ENCODE results near the gene DRAP1. TPM values are rescaled to one million over a fixed set of nuclear protein-coding genes. Genes with fewer than 3 reads are reported as not detected.
A peak's percentile ranks its signal among the peaks of the same experiment; 100 is the strongest.
"Not testable (repeated sequence)": the region's sequence is repeated elsewhere in the genome, so short reads cannot be mapped to it uniquely, and the experiment has no call there.

Gene DRAP1
- total RNA-seq, 2 donors from 2014 or later: 53.4 to 91.5 TPM

GRCh38 chr11:65890324-65891218, 28.7 kb upstream of the DRAP1 start, which contains the start of gene CCDC85B:
CCDC85B (plus strand) TSS chr11:65890673; CDS start chr11:65890784, 111 bp downstream.
- intact Hi-C loops (cut with DNase I): no loop called here
- Histone ChIP-seq H3K4me1 (peaks cover 5% of the 10 kb centered on the region), H3K27me3 (no peaks in the 10 kb centered on the region), H3K27ac (peak within 1 kb of the TSS; percentile 93), H3K9ac (ENCODE audit: low read depth in 2 of 2, low read length in 2 of 2) (peak within 1 kb of the TSS; percentile 87 to 94), H3K9me3 (no peaks in the 10 kb centered on the region), H3K4me3 (peak within 1 kb of the TSS; percentile 66), H3K36me3 (no peaks in the 10 kb centered on the region)
- peak; percentile 99 for DNase-seq
- TF ChIP-seq CTCF (IDR thresholded peaks at IDR 0.05): no peak

- no peaks in the 10 kb centered on the region for H3K9me3 ChIP-seq
- H3K27ac ChIP-seq: peak overlapping the region; percentile 93
- H3K9ac ChIP-seq (ENCODE audit: low read depth in 2 of 2, low read length in 2 of 2): peak overlapping the region; percentile 87 to 94
- DNase-seq: no peak
- no peaks in the 10 kb centered on the region for H3K27me3 ChIP-seq
- no peaks in the 10 kb centered on the region for H3K36me3 ChIP-seq
- peaks cover 5% of the 10 kb centered on the region for H3K4me1 ChIP-seq
- TF ChIP-seq CTCF (IDR thresholded peaks at IDR 0.05): peak; percentile 5
- peak overlapping the region; percentile 66 for H3K4me3 ChIP-seq
- intact Hi-C loops (cut with DNase I): no loop called here
Measured at GRCh38 chr11:65891219-65892136, 27.7 kb upstream of the DRAP1 start.

DNA sequence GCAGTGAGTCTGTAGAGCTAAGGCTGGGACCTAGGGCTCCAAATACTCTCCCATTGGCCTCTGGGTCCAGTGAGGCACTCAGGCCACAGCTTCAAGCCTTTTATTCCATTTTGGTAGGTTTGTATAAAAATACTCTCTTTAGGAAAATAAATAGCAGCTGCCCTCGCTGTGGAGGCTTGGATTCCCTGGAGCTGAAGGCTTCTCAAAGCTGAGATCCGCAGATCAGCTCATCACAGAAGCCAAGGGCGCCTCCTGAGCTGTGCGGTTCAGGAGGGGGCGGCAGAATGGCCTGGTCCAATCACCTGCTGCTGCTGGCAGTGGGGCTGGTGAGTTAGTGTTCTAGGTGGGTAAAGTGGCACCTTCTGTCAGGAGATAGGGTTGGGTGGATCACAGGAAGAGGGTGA, 27.1 kb upstream of the DRAP1 start:
- peak overlapping the region; percentile 66 for H3K4me3 ChIP-seq
- H3K27me3 ChIP-seq; intact Hi-C loops (cut with DNase I); H3K9me3 ChIP-seq; H3K4me1 ChIP-seq; H3K36me3 ChIP-seq; DNase-seq: not testable (repeated sequence)
- peak overlapping the region; percentile 42 for H3K27ac ChIP-seq
- H3K9ac ChIP-seq (ENCODE audit: low read depth in 2 of 2, low read length in 2 of 2): peak overlapping the region; percentile 87 to 94

DNA sequence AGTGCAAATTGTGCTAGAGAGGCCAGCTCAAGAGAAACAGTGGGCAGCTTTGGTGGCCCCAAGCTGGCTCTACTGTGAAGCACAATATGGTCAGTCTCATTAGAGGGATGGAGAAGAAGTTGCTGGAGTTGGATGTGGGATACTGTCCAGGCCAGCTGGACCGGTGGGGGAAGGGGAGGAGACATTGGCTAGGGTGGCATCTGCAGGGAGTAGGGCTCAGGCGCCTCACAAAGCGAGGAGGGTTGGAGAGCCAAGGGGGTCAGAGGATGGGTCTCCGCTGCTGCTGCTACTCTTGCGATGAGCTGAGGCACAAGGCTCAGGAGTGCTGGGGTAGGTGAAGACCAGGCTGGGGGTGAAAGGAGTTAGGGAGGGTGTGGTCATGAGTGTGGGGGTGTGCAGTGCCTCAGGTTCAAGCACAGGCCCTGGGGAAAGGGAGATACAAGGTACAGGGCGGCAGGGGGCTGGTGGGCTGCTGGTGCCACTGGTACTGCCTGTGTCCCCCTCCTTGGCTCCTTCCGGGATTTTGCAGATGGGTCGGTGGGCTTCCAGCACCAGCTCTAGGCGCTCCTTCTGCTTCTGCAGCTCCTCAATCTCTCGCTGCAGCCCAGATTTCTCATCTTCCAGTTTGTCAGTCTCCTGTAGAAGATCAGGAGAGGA, 26.4 kb upstream of the DRAP1 start:
- peak overlapping the region; percentile 42 for H3K27ac ChIP-seq
- no peak for DNase-seq
- no peaks in the 10 kb centered on the region for H3K9me3 ChIP-seq
- no peaks in the 10 kb centered on the region for H3K36me3 ChIP-seq
- peak overlapping the region; percentile 66 for H3K4me3 ChIP-seq
- intact Hi-C loops (cut with DNase I): no loop called here
- H3K9ac ChIP-seq (ENCODE audit: low read depth in 2 of 2, low read length in 2 of 2): no peak overlapping the region
- no peaks in the 10 kb centered on the region for H3K27me3 ChIP-seq
- peaks cover 1% of the 10 kb centered on the region for H3K4me1 ChIP-seq
- no peak for TF ChIP-seq CTCF (IDR thresholded peaks at IDR 0.05)

- no peaks in the 10 kb centered on the region for H3K27me3 ChIP-seq
- H3K9ac ChIP-seq (ENCODE audit: low read depth in 2 of 2, low read length in 2 of 2): peak overlapping the region; percentile 61 to 64
- no peaks in the 10 kb centered on the region for H3K4me1 ChIP-seq
- H3K9me3 ChIP-seq: no peaks in the 10 kb centered on the region
- DNase-seq: no peak
- peak overlapping the region; percentile 74 for H3K27ac ChIP-seq
- TF ChIP-seq CTCF (IDR thresholded peaks at IDR 0.05): no peak
- no peaks in the 10 kb centered on the region for H3K36me3 ChIP-seq
- peak overlapping the region; percentile 21 for H3K4me3 ChIP-seq
- intact Hi-C loops (cut with DNase I): no loop called here
Measured at GRCh38 chr11:65894034-65894591, 25.1 kb upstream of the DRAP1 start.

Data from colonic mucosa (tissue), 4 donors.